Sigmoid colon (tissue), 4 donors: ENCODE results near the gene TARM1.

Experiments used
- CTCF ChIP-seq, 4 experiments: fragments of 450-650 bp in 3 of 4; fragments of 200-600 bp in 1 of 4; IDR thresholded peaks; one replicate each; pipeline ENCODE4 v1.5.1; 2016 to 2019; ENCODE audit warnings: antibody characterized with exemption in 4 of 4, mild to moderate bottlenecking in 3 of 4, moderate library complexity in 2 of 4
- POLR2A ChIP-seq, 2 donors: fragments of 450-650 bp; IDR thresholded peaks; one replicate each; pipeline ENCODE4 v1.6.1; 2016; ENCODE audit warnings: antibody characterized with exemption in 2 of 2, mild to moderate bottlenecking in 2 of 2, moderate library complexity in 2 of 2
- POLR2AphosphoS5 ChIP-seq, 4 donors: sonication (generic); formaldehyde crosslinking; IDR thresholded peaks; one replicate each; pipeline ENCODE4 v1.6.1; 2017; ENCODE audit warnings: antibody characterized with exemption in 4 of 4

- no peak for TF ChIP-seq CTCF (IDR thresholded peaks at IDR 0.05)
- TF ChIP-seq POLR2A (IDR thresholded peaks at IDR 0.05) = no peak
- no peak for TF ChIP-seq POLR2AphosphoS5 (IDR thresholded peaks at IDR 0.05)
These were observed 59.8 kb downstream of the TARM1 start for GRCh38 chr19:54021363-54021762.
